Skin of body (tissue), 2 donors: Measurements from ENCODE around the gene VWC2L. TPM values are rescaled to one million over a fixed set of nuclear protein-coding genes. Genes with fewer than 3 reads are reported as not detected.

Source experiments
- DNase-seq: peaks from one replicate; lab custom pipeline; 2025; lab: John Stamatoyannopoulos, UW
- total RNA-seq: library from RNA; depleted of rRNA; stranded (reverse); fragments of >200 nt; gene quantifications from one replicate; pipeline ENCODE4 v1.2.3, GENCODE V29; 2014

Gene VWC2L
- total RNA-seq, 1 donor from 2014 or later: not detected

DNA sequence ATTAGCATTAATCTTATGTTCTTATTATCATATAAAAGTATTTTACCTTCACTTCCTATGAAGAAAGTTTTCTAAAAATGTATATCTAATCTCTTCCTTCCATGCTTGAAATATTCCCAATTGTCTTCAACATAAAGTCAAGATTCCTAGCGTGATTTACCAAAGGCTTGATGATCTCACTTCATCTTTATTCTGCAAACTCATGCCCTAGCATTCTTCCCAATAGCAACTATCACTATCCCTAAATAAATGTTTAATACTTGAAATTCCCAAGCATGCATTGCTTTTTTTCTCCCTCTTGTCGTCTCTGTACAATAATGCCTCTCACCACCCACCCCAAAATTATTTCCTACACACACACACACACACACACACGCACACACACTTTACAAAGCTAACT lies 125.8 kb downstream of the VWC2L start:
- no peak for DNase-seq

- DNase-seq: no peak
Observed at GRCh38 chr2:214537929-214538328, 127.1 kb downstream of the VWC2L start.

GRCh38 chr2:214542295-214542694 lies 131.4 kb downstream of the VWC2L start:
- no peak for DNase-seq

GRCh38 chr2:214542866-214543265 lies 132.0 kb downstream of the VWC2L start:
- no peak for DNase-seq

DNA sequence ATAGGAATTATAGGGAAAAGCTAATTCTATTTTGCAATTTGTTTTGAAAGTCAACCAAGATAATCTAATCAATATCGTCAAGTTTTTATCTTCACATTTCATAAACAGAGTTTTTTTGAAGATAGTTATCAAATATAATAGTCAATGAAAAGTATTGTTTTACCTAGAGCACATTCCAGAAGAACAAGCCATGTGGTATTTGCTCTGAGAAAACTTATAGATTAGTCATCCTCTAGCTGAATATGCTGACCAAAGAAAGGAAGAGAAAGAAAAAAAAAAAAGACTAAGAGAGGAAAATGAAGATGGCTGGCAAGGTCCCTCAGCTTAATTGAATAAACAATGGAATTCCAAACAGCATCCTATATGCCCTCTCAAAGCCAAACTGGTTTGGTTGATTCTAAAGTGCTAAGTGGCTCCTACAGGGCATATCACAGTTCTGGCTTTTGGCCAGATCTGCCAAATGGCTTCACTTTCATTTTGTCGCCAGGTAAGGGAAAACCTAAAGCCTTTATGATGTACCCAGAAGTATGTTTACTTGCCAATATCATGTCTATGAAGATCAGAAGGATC lies 132.6 kb downstream of the VWC2L start:
- no peak for DNase-seq

- DNase-seq: no peak
Observed at GRCh38 chr2:214545898-214546542, 135.2 kb downstream of the VWC2L start.

DNA sequence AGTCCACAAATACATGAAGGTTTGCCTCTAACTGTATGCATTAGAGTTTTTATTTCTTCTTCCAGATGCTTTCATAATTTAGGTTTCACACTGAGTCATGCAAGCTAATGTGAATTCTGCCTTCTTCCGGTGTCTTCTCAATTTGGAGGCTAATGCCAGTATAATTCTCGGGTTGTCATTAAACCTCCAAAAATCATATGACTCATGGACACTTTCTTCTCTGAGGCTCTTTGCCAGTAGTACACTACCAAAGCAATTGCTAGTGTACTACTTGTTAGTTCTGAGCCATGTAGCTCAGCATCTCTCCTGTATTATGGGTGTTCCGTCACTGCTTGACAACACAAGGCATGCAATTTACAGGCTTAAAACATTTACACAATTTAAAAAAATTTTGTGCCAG lies 137.1 kb downstream of the VWC2L start:
- DNase-seq: no peak

DNA sequence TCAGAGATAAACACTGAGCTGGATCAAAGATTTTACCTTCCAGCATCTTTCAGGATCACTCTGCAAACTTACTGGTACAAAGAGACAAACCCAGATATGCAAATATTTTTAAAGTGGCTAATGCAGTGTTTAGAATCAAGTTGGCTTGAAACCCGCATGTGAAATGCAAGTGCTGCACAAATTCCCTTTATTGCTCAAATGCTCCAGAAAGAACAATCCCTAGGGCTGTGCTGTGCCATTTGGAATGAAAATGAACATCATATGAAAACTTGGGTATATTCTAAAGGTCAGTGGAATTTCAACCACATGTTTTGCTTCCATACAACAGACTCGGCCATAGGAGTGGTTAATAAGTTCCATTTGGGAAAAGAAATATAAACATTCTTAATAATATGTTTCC lies 139.1 kb downstream of the VWC2L start:
- DNase-seq: no peak

- DNase-seq: no peak
Observed at GRCh38 chr2:214550786-214551185, 139.9 kb downstream of the VWC2L start.

GRCh38 chr2:214557884-214558283 lies 147.0 kb downstream of the VWC2L start:
- DNase-seq: no peak

DNA sequence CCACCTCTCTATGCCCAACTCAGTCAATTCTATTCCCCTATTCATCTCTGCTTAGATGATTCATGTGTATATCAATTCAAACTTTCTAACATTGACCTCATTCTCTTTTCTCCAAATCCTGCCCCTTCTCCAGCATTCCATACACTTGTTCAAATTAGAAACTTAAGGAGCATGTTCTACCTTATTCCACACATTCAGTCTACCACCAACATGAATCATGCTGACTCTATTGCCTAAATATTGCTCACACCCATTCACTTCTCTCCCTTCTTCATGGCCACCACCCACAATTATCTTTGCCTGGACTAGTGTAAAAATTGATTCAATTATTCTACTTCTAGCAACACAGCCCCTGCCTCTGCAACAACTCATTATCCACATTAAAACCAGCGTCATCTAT lies 147.5 kb downstream of the VWC2L start:
- DNase-seq: no peak

DNA sequence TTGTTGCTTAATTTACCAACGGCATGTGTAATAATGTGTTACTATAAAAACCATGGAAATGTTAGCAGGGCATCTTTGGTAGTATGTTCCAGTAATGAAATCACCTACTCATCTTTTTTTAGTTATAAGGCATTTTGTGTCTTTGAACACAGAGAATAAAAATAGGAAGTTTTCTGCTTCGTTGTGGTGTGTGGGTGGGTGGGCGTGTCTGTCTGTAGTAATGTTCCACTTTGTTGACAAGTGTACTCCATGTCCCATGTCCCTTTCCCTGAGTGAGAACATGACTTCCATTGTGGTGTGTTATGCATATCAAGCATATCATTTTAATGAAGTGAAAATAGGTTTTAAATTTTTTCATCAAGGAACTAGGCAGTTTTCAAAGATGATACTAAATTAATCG lies 149.3 kb downstream of the VWC2L start:
- DNase-seq: no peak

- no peak for DNase-seq
Observed at GRCh38 chr2:214560618-214561190, 149.8 kb downstream of the VWC2L start.

GRCh38 chr2:214565246-214565645 lies 154.4 kb downstream of the VWC2L start:
- DNase-seq: no peak

GRCh38 chr2:214566457-214566856 lies 155.6 kb downstream of the VWC2L start:
- DNase-seq: no peak

DNA sequence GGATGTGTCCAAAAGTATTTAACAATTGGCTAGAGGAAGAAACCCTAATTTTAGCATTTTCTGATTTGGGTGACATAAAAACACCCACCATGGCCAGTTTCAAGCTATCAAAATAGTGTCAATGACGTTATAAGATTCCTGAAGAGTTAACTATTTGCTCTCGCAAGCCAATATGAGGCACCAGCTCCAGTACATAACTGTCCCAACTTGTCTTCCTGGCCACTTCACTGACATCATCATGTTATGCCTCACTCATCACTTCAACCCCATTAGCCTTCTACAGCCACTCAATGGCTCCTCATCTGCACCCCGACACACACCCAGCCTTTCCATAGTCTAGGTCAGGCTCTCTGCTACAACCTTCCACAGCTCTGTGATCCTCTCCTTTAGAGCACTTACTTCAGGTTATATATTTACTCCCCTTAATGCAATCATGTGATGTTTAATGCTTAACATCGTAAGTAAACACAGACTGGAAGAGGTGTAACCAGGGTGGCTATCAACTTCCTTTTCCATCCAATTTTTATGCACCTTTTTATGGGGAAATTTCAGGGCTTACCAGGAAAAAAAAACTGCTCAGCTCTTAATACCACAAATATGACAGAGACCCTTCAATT lies 158.7 kb downstream of the VWC2L start:
- DNase-seq: no peak

GRCh38 chr2:214574084-214574781 lies 163.4 kb downstream of the VWC2L start:
- no peak for DNase-seq

- no peak for DNase-seq
Observed at GRCh38 chr2:214575030-214575429, 164.2 kb downstream of the VWC2L start.

DNA sequence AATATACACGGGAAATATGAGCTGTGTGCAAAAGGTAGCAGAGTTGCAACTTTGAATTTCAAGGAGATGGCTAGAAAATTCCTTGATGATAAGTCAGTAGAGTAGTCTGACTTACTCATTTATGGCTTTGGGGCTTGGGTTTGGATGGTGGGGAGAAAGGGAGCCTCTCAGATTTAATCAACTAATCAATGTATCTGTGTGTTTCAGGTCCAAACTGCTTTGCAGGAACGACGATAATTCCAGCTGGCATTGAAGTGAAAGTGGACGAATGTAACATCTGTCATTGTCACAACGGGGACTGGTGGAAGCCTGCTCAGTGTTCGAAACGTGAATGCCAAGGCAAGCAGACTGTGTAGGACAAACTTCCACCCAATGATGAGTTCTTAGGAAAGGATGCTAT lies 164.6 kb downstream of the VWC2L start:
- DNase-seq: no peak

DNA sequence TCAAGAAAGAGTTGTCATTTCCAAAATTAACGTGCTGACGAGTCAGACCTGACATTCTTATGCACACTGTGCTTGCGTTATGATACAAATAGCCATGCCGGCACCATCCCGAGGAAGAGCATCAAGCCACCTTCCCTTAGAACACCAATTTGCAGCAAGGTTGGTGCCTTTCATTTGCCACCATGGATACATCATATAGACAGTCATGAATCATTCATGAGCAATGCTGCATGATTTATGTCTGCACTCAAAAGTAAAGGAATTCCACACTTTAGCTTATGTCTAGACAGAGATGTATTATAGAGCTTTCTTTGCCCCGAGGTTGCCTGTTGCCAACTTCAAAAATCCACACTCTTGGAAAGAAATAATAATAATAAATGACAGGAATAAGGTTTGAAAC lies 166.9 kb downstream of the VWC2L start:
- DNase-seq: no peak

GRCh38 chr2:214578442-214578841 lies 167.6 kb downstream of the VWC2L start:
- DNase-seq: no peak

- DNase-seq: peak; percentile 4
Observed at GRCh38 chr2:214579035-214579434, 168.2 kb downstream of the VWC2L start.
